ENCODE data around the gene STING1.

DNA sequence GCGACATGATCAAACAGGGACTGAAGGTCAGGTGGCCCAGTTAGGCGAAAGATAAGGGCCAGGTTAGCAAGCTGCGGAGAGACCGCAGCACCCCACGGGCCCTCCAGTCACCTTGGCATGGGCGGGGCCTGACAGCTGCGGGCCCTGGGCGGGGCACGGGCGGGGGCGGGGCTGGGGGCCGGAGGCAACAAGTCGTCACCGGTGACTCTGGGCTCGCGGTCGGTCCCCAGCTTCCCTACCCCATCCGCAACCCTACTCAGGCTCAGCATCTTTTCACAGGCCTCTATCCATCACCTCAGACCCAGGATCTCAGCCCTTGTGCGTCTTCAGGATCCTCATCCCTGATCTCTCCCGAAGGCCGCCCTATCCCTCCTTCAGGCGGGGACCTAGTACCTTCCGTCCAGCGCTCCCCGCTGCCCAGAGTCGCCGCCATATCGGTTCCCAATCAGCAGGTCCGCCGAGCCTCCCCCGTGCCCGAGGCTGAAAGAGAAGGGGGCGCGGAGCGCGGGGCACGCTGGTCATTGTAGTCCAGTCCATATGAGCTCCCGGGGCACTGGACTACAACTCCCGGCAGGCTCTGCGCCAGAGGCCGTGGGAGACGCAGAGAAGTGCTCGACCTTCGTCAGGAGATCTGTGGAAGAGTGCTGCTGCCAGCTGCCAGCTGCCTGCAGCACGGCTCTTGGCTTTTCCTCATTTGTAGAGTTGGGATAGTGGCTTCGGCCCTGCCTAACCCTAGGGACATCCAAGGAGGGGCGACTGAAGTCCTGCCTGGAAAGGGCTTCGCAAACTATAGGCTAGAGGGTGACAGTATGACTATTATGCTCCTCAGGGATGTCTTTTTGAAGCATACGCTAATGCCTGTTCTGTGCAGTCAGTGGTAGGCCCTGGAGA is 43.3 kb downstream of the STING1 start, which contains the start of gene DNAJC18:
- TF ChIP-seq, protein P1, sequence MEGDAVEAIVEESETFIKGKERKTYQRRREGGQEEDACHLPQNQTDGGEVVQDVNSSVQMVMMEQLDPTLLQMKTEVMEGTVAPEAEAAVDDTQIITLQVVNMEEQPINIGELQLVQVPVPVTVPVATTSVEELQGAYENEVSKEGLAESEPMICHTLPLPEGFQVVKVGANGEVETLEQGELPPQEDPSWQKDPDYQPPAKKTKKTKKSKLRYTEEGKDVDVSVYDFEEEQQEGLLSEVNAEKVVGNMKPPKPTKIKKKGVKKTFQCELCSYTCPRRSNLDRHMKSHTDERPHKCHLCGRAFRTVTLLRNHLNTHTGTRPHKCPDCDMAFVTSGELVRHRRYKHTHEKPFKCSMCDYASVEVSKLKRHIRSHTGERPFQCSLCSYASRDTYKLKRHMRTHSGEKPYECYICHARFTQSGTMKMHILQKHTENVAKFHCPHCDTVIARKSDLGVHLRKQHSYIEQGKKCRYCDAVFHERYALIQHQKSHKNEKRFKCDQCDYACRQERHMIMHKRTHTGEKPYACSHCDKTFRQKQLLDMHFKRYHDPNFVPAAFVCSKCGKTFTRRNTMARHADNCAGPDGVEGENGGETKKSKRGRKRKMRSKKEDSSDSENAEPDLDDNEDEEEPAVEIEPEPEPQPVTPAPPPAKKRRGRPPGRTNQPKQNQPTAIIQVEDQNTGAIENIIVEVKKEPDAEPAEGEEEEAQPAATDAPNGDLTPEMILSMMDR (conservative IDR thresholded peaks at IDR 0.05; ENCODE audit: low read length), result no peak
- TF ChIP-seq EZH2phosphoT487 (IDR thresholded peaks at IDR 0.05; ENCODE audit: borderline replicate concordance), result no peak
